ENCODE data around the gene KEL.

KEL gene

GRCh38 chr7:142961973-142962926 is at the start of gene KEL:
TSS of gene KEL (minus strand) at chr7:142962363. CDS start at chr7:142962206, 157 bp downstream.
- DNase-seq (ENCODE audit: extremely low spot score), result no peak
- ChIA-PET POLR2A (no interaction called here), CTCF (no interaction called here)
- TF ChIP-seq FOXK2 (IDR thresholded peaks at IDR 0.05) (no peak), TARDBP (IDR thresholded peaks at IDR 0.05) (no peak), LEF1 (IDR thresholded peaks at IDR 0.05; ENCODE audit: borderline replicate concordance) (no peak), ARNT (IDR thresholded peaks at IDR 0.05) (no peak), NFRKB (IDR thresholded peaks at IDR 0.05) (no peak), FOXA1 (IDR thresholded peaks at IDR 0.05) (no peak), BHLHE40 (IDR thresholded peaks at IDR 0.05; ENCODE audit: borderline replicate concordance) (no peak), HDGF (IDR thresholded peaks at IDR 0.05; ENCODE audit: borderline replicate concordance) (no peak)

- POLR2A ChIA-PET, result interaction anchor here (0.6 kb wide), 1 partner anchor 9 kb away, joined by 3 read pairs; no protein-coding TSS in a partner anchor
- TF ChIP-seq ARNT (IDR thresholded peaks at IDR 0.05), result no peak
- no peak for TF ChIP-seq SUZ12 (IDR thresholded peaks at IDR 0.05)
- no peak for TF ChIP-seq LEF1 (IDR thresholded peaks at IDR 0.05; ENCODE audit: borderline replicate concordance)
- no peak for TF ChIP-seq FOXM1 (IDR thresholded peaks at IDR 0.05; ENCODE audit: borderline replicate concordance)
- 0 out of 2 replicates have a peak, but pooled peaks have one; percentile 18 for TF ChIP-seq L3MBTL2 (conservative IDR thresholded peaks at IDR 0.05)
- DNase-seq (ENCODE audit: extremely low spot score), result peak; percentile 59
- CTCF ChIA-PET, result interaction anchor here (0.6 to 3.0 kb wide), 3 partner anchors 12 to 207 kb away, joined by 3 to 19 read pairs (median 9); no protein-coding TSS in a partner anchor
Measured at GRCh38 chr7:143008007-143008901, 46.1 kb upstream of the KEL start.

GRCh38 chr7:143005632-143006260 is 43.6 kb upstream of the KEL start:
- no peak for TF ChIP-seq SP1 (IDR thresholded peaks at IDR 0.05)
- no peak for TF ChIP-seq TARDBP (IDR thresholded peaks at IDR 0.05)
- no peak for TF ChIP-seq PKNOX1 (IDR thresholded peaks at IDR 0.05)
- TF ChIP-seq ELF4 (IDR thresholded peaks at IDR 0.05), result no peak
- TF ChIP-seq L3MBTL2 (conservative IDR thresholded peaks at IDR 0.05), result no peak
- TF ChIP-seq HDGF (IDR thresholded peaks at IDR 0.05; ENCODE audit: borderline replicate concordance), result no peak
- TF ChIP-seq FOXA1 (IDR thresholded peaks at IDR 0.05), result no peak
- TF ChIP-seq SUZ12 (IDR thresholded peaks at IDR 0.05), result no peak
- no peak for TF ChIP-seq BHLHE40 (IDR thresholded peaks at IDR 0.05; ENCODE audit: borderline replicate concordance)
- TF ChIP-seq FOXK2 (IDR thresholded peaks at IDR 0.05), result no peak
- TF ChIP-seq CTBP1 (IDR thresholded peaks at IDR 0.05; ENCODE audit: borderline replicate concordance), result no peak
- TF ChIP-seq LEF1 (IDR thresholded peaks at IDR 0.05; ENCODE audit: borderline replicate concordance), result no peak
- no peak for TF ChIP-seq NFRKB (IDR thresholded peaks at IDR 0.05)
- TF ChIP-seq ZNF384 (IDR thresholded peaks at IDR 0.05), result no peak
- no peak for DNase-seq (ENCODE audit: extremely low spot score)
- POLR2A ChIA-PET, result no interaction called here
- CTCF ChIA-PET, result interaction anchor here (3.0 kb wide), 1 partner anchor 209 kb away, joined by 9 read pairs; no protein-coding TSS in a partner anchor

- ChIA-PET CTCF (interaction anchor here (0.6 to 2.1 kb wide), 5 partner anchors 12 to 212 kb away, joined by 3 to 13 read pairs (median 4); no protein-coding TSS in a partner anchor), POLR2A (no interaction called here)
- peak; percentile 61 for DNase-seq (ENCODE audit: extremely low spot score)
- no peak for TF ChIP-seq CTBP1 (IDR thresholded peaks at IDR 0.05; ENCODE audit: borderline replicate concordance)
- no peak for TF ChIP-seq FOXM1 (IDR thresholded peaks at IDR 0.05; ENCODE audit: borderline replicate concordance)
- no peak for TF ChIP-seq NFRKB (IDR thresholded peaks at IDR 0.05)
- no peak for TF ChIP-seq HDGF (IDR thresholded peaks at IDR 0.05; ENCODE audit: borderline replicate concordance)
- TF ChIP-seq ELF4 (IDR thresholded peaks at IDR 0.05), result no peak
- no peak for TF ChIP-seq BHLHE40 (IDR thresholded peaks at IDR 0.05; ENCODE audit: borderline replicate concordance)
- TF ChIP-seq TARDBP (IDR thresholded peaks at IDR 0.05), result no peak
- TF ChIP-seq PKNOX1 (IDR thresholded peaks at IDR 0.05), result no peak
Measured at GRCh38 chr7:143003393-143004051, 41.4 kb upstream of the KEL start.

- ChIA-PET CTCF (interaction anchor here (0.6 to 2.1 kb wide), 7 partner anchors 11 to 212 kb away, joined by 3 to 13 read pairs (median 4); no protein-coding TSS in a partner anchor), POLR2A (no interaction called here)
- no peak for DNase-seq (ENCODE audit: extremely low spot score)
- TF ChIP-seq FOXM1 (IDR thresholded peaks at IDR 0.05; ENCODE audit: borderline replicate concordance) (no peak), HDGF (IDR thresholded peaks at IDR 0.05; ENCODE audit: borderline replicate concordance) (no peak), ELF4 (IDR thresholded peaks at IDR 0.05) (no peak)
Measured at GRCh38 chr7:143002898-143003297, 40.7 kb upstream of the KEL start.
